PC-9 (cell line): ENCODE measurements around the gene BCAR3.

Experiments used
- CTCF ChIP-seq: fragments of 200-600 bp; sonication (generic); conservative IDR thresholded peaks from 2 replicates; pipeline ENCODE4 v1.6.1; 2017; ENCODE audit warnings: mixed run types, antibody characterized with exemption, mild to moderate bottlenecking, moderate library complexity
- EZH2 ChIP-seq: fragments of 200-600 bp; sonication (generic); IDR thresholded peaks from 2 replicates; pipeline ENCODE4 v1.8.0; 2017; ENCODE audit warnings: antibody characterized with exemption, low read depth

DNA sequence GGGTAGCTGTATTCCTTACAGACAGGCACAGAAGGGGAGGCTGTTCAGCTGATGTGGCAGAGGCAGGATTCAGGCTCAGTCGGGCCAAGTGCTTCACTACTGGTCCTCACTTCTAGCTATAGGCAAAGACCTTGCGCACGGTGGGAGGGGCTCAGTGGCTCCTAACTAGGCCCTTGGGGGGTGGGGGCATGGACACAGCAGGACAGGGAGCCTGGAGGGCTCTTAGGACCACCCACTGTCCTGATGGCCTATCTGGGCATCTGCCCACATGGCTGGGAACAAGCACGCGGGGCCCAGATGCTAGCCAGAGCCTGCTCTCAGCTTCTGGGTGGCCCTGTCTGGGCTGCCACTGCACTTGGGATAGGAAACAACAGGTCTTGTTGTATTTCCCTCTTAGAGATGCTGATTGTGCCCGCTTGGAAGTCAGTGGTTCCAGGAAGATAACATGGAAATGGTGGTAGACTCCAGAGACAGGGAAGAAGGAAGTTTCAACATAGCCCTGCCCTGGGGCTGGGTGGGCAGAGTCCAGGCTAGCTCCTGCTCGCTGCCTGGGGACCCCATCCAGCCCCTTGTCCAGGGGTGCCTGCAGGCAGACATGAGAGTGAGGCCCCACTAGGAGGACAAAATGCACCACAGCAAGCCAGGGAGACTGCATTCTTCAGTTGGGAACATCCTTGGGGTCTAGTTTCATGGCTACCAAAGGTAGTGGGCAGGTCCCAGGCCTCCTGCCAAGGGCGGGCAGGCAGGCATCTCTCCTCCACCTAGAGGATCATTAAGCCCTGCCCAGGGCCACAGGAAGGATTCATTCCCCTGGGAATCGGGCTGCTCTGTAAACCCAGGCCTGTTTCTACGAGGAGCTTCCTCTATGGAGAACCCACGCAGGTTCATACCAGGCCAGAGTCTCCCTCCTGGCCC is 102.5 kb downstream of the BCAR3 start:
- TF ChIP-seq CTCF (no peak), EZH2 (no peak)
